ENCODE data around the gene CCSER2.

DNA sequence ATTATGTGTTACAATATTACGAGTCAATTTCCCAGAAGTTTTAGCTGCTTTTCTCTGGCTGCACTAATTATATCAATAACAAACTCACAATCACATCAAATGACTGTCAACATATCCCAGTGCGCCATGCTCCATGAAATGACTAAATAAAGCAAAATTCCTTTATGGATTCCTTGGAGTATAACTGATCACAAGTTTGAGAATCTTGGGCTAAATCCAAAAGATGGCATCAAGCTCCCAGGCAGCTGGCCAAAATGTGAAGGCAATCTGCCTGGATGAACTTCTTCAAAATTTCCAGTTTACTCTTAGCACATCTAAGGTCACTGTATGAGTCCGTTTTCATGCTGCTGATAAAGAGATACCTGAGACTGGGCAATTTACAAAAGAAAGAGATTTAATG, 210.8 kb downstream of the CCSER2 start:
- no peak for TF ChIP-seq EZH2 (IDR thresholded peaks at IDR 0.05)
- TF ChIP-seq POLR2AphosphoS5 (IDR thresholded peaks at IDR 0.05; ENCODE audit: borderline replicate concordance, low read depth, low read length), result no peak
- no peak for TF ChIP-seq FOXP2 (optimal IDR thresholded peaks at IDR 0.05; ENCODE audit: control extremely low read depth, extremely low read length, insufficient read depth)

Measured in SK-N-MC (cell line).